ENCODE data around the gene SLC22A16.
"Not testable (repeated sequence)": the region's sequence is repeated elsewhere in the genome, so short reads cannot be mapped to it uniquely, and the experiment has no call there.

SLC22A16 gene

GRCh38 chr6:110476046-110476849, at the start of gene SLC22A16:
Gene SLC22A16 (minus strand): TSS chr6:110476613. CDS start chr6:110476574, 39 bp downstream.
- DNase-seq, result no peak

GRCh38 chr6:110525001-110525400, 48.6 kb upstream of the SLC22A16 start:
- no peak for DNase-seq

GRCh38 chr6:110524305-110524704, 47.9 kb upstream of the SLC22A16 start:
- no peak for DNase-seq

GRCh38 chr6:110523451-110524021, 47.1 kb upstream of the SLC22A16 start:
- DNase-seq, result no peak

GRCh38 chr6:110522427-110522826, 46.0 kb upstream of the SLC22A16 start:
- no peak for DNase-seq

- DNase-seq, result no peak
These were observed 44.7 kb upstream of the SLC22A16 start for GRCh38 chr6:110520992-110521543.

GRCh38 chr6:110520209-110520965, 44.0 kb upstream of the SLC22A16 start:
- DNase-seq, result no peak

DNA sequence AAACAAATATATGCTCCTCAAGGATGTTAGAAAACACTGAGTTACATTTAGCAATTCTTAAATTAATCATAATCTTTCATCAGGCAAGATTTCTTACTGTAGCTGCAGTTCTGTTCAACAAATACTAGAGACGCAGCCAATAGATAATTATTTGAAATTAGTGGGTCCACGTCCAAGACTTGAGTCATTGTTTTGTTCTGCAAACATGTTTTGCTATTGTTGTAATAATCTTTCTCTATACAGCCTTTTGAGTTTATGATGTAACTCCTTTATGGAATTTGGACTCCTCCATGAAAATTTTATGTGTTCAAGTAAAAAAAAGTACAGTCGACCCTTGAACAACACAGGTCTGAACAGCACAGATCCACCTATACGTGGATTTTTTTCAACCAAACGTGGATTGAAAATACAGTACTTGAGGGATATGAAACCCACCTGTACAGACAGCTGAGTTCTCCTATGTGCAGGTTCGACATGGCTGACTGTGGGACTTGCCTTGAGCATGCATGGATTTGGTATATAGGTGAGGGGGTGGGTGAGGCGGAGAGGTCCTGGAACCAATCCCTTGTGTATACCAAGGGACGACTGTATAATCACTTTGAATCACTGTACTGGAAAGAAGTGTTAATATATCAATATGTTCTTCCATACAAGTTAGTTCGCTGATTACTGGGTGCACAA, 41.3 kb upstream of the SLC22A16 start:
- DNase-seq, result no peak

- no peak for DNase-seq
These were observed 40.6 kb upstream of the SLC22A16 start for GRCh38 chr6:110517034-110517433.

DNA sequence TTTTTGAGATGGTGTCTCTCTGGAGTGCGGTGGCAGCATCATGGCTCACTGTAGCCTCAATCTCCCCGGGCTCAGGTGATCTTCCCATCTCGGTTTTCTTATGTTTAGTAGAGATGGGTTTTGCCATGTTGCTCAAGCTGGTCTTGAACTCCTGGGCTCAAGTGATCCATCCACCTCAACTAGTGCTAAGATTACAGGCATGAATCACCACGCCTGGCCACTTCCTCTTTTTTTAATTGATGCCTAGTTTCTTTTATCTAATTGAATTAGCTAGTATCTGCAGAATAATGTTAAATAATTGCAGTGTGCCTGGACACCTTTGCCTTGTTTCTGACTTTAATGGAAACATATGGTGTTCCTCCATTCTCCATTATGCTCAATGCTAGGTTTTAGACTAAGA, 38.4 kb upstream of the SLC22A16 start:
- no peak for DNase-seq

GRCh38 chr6:110512991-110513390, 36.6 kb upstream of the SLC22A16 start:
- DNase-seq, result no peak

GRCh38 chr6:110512549-110512948, 36.1 kb upstream of the SLC22A16 start:
- DNase-seq, result not testable (repeated sequence)

DNA sequence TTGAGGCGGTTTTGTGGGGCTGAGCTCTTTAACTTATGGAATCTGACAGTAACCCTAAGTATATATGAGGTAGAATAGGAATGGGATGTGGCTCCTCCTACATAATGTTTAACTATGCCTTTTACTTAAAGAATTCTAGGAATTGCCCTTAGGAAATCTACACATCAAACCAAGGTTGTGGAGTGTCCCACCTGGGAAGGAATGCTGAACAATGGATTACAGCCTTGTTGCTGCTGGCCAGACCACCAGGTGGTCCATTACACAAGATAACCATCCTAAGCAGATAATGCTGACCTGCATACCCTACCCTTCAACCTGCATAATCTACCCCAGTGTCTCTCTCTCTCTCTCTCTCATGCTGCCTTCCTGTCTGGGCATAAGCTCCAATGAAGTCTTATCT, 35.0 kb upstream of the SLC22A16 start:
- no peak for DNase-seq

DNA sequence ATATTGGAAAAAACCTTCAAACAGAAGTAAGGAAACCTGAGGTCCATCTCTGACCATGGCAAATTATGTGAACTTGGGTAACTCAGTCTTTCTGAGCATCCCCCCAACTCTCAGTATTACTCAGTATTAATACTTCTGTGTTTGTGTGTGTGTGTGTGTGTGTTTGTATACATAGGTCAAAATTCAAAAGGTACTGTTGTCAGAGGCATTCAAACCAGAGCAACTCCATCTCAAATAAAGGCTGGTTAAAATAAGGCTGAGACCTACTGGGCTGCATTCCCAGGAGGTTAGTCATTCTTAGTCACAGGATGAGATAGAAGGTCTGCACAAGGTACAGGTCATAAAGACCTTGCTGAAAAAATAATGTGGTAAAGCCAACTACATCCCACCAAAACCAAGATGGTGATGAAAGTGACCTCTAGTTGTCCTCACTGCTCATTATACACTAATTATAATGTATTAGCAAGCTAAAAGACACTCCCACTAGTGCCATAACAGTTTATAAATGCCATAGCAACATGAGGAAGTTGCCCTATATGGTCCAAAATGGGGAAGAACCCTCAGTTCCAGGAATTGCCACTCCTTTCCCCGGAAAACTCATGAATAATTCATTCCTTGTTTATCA, 33.3 kb upstream of the SLC22A16 start:
- peak; percentile 16 to 47 for DNase-seq

DNA sequence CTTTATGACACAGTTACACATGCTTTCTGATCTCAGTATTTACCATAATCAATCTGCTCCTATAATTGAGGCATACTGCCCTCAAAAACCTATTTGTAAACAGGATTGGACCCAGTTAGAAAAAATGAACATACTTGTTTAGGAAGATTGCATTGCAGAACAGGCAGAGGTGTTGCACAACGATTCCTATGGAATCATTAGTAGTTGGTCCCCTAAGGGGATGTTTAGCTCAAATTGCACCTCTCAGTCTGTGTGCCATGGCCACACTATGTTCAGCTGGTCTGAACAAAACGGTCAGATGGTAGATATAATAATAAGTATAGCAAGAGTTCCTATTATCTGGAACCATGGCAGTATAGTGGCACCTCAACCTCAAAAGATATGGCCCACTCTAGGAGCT, 28.5 kb upstream of the SLC22A16 start:
- not testable (repeated sequence) for DNase-seq

DNA sequence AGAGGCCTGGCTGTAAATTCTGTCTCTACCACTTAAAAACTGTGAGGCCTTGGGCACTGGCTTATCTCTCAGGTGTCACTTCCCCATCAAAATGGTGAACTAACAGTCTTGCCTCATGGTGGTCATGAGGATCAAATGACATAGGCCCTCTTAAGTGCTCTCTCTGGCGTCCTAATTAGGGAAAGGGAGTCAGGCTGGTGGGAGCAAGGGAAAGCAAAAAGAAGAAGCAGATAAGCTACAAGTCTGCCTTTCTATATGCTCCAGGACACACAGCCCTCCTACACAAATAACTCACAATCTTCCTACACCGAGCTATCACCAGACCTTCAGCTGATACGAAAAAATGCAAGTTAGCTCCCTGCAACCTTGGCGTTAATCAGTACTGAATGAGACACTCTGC, 19.5 kb upstream of the SLC22A16 start:
- no peak for DNase-seq

DNA sequence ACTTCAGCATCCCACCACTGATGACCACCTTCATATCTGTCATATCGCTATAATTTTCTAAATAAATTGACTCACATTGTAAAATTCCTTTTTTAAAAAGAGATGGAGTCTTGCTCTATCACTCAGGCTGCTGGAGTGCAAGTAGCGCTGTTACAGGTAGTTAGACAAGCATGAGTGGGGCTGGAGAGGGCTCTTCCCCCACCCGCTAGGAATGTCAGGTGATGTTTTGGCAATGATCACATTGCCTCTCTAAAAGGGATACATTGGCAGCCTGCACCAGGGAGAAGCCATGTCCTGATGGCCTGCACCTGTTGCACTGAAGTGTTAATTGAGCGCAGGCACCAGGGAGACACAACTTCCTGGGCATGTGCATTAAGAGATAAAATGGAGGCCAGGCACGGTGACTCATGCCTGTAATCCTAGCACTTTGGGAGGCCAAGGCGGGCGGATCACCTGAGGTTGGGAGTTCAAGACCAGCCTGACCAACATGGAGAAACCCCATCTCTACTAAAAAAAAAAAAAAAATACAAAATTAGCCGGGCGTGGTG, 16.9 kb upstream of the SLC22A16 start:
- DNase-seq, result no peak

DNA sequence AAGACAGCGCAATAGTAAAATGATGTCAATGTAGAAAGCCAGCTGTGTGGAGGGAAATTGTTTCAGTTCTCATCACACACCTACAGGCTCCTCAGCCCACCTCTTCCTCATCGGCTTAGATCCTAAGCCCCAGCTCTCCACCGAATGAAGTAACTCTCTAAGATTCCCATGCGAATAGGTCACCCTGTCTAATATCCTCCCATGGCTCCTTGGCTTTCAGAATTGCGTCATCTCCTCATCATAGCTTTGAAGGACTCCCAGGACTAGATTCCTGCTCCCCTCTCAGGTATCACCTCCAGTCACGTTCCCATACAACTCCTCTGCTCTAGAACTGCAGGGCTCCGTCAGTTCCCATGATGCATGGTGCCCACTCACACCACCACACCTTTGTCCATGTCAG, 16.2 kb upstream of the SLC22A16 start:
- no peak for DNase-seq

DNA sequence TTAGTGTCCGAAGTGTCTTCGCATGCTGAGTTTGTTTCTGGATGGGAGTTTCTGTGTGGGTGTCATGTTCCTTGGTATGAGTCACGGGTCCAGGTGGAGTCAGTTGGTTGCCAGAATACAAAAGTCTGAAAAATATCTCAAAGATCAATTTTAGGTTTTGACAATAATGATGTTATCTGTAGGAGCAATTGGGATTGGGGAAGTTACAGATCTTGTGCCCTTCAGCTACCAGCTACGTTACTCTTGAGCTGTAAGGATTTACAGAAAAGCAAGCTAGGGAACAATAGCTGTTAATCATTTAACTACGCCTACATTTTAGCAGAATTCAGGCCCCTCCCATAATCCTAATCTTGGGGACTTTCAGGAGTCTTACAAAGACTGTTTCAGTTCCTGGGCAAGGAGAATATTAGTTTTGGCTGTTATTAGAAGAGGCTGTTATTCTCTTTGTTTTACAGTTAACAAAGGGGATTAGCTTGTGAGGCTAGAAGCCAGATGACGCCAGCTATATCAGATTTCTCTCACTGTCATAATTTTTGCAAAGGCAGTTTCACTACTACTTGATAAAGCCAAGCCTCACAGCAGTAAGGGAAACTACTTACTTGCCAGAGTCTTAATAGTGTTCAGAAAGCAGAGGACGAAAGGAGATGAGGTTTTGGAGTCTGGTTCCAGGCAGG, 15.4 kb upstream of the SLC22A16 start:
- DNase-seq, result no peak

- DNase-seq, result no peak
These were observed 14.9 kb upstream of the SLC22A16 start for GRCh38 chr6:110491299-110491643.

DNA sequence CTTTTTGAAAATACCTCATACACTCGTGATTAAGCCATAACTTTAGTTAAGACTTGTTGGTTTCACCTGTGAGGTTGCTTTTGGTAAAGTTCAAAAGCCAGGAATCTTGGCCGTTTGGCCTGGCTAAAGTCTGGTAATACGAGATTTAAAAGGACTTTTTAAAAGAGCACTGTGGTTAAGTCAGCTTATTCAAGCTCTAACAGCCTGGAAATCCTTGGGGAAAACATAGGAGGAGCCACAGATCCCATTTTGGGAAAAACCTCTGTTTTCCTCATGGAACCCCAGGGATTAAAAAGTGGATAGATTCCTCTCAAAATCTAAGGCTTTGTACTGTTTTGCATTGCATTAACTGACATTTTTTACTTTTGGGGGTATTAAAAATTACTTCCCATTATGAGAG, 13.7 kb upstream of the SLC22A16 start:
- DNase-seq, result no peak

All from CD4-positive, alpha-beta T cell treated with Interleukin-4 for 1 hour (primary cell).